ENCODE measurements around the gene HMGB4.

Gene HMGB4

DNA sequence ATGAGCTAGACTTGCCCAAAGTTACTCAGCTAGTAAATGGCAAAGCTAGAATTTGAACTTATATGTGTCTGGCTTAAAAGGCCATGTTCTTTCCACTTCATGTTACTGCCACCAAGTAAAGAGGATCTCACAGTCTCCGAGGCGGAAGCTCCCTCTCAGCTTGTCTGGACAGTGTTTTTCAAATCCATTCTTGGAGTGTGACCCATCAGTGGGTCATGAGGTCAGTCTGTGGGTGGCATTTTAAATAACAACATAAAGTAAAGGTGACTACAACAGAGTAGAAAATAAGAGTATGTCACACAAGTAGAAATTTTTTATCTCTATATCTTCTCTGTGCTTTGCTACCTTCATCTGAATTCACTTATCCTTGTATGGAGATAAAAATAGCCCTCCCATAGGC lies 3.2 kb upstream of the HMGB4 start:
- H3K27me3 ChIP-seq (ENCODE audit: insufficient read depth, low read depth, severe bottlenecking), result peaks cover 51% of the 10 kb centered on the region
- H3K36me3 ChIP-seq, result no peaks in the 10 kb centered on the region
- H3K4me3 ChIP-seq (ENCODE audit: low read depth, low read length), result no peak overlapping the region
- DNase-seq, result no peak
- H3K9me3 ChIP-seq (ENCODE audit: severe bottlenecking), result no peaks in the 10 kb centered on the region
- TF ChIP-seq, protein P1, sequence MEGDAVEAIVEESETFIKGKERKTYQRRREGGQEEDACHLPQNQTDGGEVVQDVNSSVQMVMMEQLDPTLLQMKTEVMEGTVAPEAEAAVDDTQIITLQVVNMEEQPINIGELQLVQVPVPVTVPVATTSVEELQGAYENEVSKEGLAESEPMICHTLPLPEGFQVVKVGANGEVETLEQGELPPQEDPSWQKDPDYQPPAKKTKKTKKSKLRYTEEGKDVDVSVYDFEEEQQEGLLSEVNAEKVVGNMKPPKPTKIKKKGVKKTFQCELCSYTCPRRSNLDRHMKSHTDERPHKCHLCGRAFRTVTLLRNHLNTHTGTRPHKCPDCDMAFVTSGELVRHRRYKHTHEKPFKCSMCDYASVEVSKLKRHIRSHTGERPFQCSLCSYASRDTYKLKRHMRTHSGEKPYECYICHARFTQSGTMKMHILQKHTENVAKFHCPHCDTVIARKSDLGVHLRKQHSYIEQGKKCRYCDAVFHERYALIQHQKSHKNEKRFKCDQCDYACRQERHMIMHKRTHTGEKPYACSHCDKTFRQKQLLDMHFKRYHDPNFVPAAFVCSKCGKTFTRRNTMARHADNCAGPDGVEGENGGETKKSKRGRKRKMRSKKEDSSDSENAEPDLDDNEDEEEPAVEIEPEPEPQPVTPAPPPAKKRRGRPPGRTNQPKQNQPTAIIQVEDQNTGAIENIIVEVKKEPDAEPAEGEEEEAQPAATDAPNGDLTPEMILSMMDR (IDR thresholded peaks at IDR 0.05; ENCODE audit: low read depth, low read length), result no peak
- no peak overlapping the region for H3K27ac ChIP-seq

DNA sequence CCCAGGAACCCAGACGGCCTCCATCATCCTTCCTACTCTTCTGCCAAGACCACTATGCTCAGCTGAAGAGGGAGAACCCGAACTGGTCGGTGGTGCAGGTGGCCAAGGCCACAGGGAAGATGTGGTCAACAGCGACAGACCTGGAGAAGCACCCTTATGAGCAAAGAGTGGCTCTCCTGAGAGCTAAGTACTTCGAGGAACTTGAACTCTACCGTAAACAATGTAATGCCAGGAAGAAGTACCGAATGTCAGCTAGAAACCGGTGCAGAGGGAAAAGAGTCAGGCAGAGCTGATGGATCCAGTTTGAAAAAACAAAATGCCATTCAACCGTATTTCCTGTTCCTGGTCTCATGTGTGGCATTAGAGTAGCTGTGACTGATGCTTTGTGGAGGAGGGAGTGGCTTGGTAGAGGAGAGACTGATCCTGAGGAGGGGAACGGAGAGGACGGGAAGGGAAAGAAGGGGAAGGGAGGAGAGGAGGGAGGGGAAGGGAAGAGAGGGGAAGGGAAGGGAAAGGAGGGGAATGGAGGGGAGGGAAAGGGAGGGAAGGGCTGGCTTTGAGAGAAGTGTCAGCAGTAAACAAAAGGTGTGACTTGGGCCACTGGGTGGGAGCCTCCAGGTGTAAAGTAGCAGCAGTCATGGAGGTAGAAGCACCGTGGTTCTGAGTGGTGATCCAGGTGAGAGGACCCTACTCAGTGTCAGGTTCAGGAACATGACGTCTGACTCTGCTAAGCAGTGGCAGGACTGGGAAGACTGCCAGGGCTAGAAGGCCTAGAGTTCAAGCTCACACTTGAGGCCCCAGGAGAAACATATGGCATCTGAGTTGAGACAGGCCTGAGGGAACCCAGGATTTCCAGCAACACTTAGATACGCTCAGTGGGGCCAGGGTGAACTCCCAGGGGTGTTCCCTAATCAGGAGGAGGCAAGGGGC lies 846 bp downstream of the HMGB4 start:
- no peak for DNase-seq

DNA sequence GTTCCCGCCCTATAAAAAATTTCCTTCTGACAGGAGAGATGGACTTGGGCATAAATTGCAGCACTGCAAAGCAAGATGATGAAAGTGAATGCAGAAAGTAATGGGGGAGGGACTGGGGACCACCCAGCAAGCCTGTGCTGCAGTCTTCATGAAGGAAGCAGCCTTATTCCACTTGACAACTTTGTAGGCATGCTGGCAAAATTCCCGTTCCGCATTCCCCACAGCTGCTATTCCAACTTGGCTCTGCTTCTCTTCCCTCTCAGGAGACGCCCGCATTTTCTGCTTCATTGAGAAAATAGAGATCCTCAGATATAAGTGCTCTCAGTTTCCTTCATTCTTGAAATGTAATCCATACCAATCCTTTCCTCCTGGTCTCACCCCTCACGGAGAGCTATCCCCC lies 2.4 kb downstream of the HMGB4 start:
- Histone ChIP-seq H3K27me3 (ENCODE audit: insufficient read depth, low read depth, severe bottlenecking) (peaks cover 72% of the 10 kb centered on the region), H3K27ac (no peak overlapping the region), H3K9me3 (ENCODE audit: severe bottlenecking) (no peaks in the 10 kb centered on the region), H3K4me3 (ENCODE audit: low read depth, low read length) (no peak overlapping the region), H3K36me3 (no peaks in the 10 kb centered on the region)
- TF ChIP-seq, protein P1 (IDR thresholded peaks at IDR 0.05; ENCODE audit: low read depth, low read length), result no peak
- DNase-seq, result no peak

More for the DNA sequence above, 846 bp downstream of the HMGB4 start:
- Histone ChIP-seq H3K27ac (no peak overlapping the region), H3K4me3 (ENCODE audit: low read depth, low read length) (no peak overlapping the region), H3K27me3 (ENCODE audit: insufficient read depth, low read depth, severe bottlenecking) (peaks cover 66% of the 10 kb centered on the region), H3K9me3 (ENCODE audit: severe bottlenecking) (no peaks in the 10 kb centered on the region), H3K36me3 (no peaks in the 10 kb centered on the region)
- TF ChIP-seq, protein P1 (IDR thresholded peaks at IDR 0.05; ENCODE audit: low read depth, low read length), result no peak

DNA sequence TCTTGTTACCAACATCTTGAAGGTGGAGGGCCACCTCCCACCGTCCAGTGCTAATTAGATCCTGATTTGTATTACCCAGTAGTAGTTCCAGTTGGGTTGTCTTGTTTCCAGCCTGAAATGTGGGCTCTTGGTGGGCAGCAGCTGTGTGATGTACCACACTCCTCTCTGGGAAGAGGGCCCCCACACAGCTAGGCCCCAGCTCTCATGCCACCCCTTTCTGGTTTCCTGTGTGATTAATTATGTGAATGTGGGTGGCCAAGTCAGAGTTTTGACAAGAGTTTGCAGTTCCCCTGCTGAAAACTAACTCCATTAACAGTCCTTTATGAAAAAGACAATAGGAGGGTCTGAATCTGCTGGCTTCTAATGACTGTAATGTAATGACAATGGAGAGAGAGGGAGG lies 3.8 kb downstream of the HMGB4 start:
- H3K36me3 ChIP-seq, result no peaks in the 10 kb centered on the region

DNA sequence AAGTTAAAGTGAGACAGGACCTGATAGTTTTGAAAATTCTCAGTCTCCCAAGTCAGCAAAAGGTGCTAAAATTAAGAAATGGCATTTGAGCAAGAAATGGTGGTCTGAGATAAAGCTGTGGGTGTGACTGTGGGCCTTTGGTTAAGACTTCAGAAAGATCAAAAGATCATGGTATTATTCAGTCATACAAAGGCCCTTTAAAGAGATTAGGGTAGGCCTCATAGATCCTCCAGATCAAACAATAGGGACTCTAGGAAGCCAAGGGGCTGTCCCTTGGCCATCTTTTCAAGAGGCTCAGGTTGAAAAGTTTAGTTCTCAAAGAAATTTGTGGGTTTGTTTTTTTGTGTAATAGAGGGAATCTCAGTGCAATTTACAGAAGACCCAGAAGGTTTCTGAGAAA lies 8.4 kb downstream of the HMGB4 start:
- H3K27ac ChIP-seq, result no peak overlapping the region
- no peak overlapping the region for H3K4me3 ChIP-seq (ENCODE audit: low read depth, low read length)
- no peaks in the 10 kb centered on the region for H3K9me3 ChIP-seq (ENCODE audit: severe bottlenecking)
- TF ChIP-seq, protein P1 (IDR thresholded peaks at IDR 0.05; ENCODE audit: low read depth, low read length), result no peak
- H3K27me3 ChIP-seq (ENCODE audit: insufficient read depth, low read depth, severe bottlenecking), result peaks cover 74% of the 10 kb centered on the region
- H3K36me3 ChIP-seq, result no peaks in the 10 kb centered on the region
- no peak for DNase-seq

More for the DNA sequence above, 3.8 kb downstream of the HMGB4 start:
- no peak for DNase-seq
- Histone ChIP-seq H3K27me3 (ENCODE audit: insufficient read depth, low read depth, severe bottlenecking) (peaks cover 66% of the 10 kb centered on the region), H3K27ac (no peak overlapping the region), H3K9me3 (ENCODE audit: severe bottlenecking) (no peaks in the 10 kb centered on the region), H3K4me3 (ENCODE audit: low read depth, low read length) (no peak overlapping the region)
- TF ChIP-seq, protein P1 (IDR thresholded peaks at IDR 0.05; ENCODE audit: low read depth, low read length), result no peak

Measured in WERI-Rb-1 (cell line).